ENCODE results near the gene DNLZ. TPM values are rescaled to one million over a fixed set of nuclear protein-coding genes. Genes with fewer than 3 reads are reported as not detected.

DNLZ gene
- total RNA-seq, 3 donors from 2014 or later = 9.3 to 17.1 (median 10.8) TPM

- Histone ChIP-seq H3K9me3 (no peaks in the 10 kb centered on the region), H3K4me1 (ENCODE audit: low read depth) (no peaks in the 10 kb centered on the region), H3K36me3 (ENCODE audit: low read depth) (no peaks in the 10 kb centered on the region), H3K4me3 (no peak overlapping the region)
- intact Hi-C loops (cut with DNase I, micrococcal nuclease) = no loop called here
- no peak for TF ChIP-seq CTCF (IDR thresholded peaks at IDR 0.05)
- DNase-seq (no peak), ATAC-seq (no peak)
These were observed 44.7 kb downstream of the DNLZ start for GRCh38 chr9:136318776-136319241.

DNA sequence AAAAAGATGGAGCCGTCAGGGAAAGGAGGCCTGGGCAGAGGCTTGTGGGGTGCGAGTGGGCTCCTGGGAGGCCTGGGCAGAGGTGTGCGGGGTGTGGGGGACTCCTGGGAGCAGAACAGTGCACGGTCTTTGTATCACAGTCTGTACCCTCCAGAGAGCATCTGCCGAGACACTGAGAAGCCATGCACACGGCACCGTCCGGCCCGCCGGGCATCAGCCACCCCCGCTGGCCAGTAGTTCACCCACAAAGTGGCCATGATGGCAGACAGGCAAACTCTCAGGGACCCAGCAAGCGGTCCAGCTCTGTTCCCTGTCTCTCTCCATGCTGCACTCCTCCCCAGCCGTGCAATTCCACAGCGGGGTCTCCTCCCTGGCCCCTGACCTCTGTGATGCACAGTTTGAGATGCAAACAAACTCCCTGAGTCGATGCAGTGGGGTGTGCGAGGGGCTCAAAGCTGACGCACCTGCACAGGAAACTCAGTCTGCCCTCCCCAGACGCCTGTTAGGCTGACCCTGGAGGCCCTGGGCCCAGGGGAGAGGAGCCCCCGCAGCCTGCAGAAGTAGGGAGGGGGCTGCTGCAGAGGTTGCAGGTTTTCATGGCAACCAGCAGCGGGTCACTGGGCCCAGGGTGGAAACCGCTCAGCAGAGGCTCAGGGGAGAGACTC lies 45.3 kb downstream of the DNLZ start:
- no peaks in the 10 kb centered on the region for H3K9me3 ChIP-seq
- ATAC-seq = no peak
- H3K4me3 ChIP-seq = no peak overlapping the region
- no peak for DNase-seq
- H3K4me1 ChIP-seq (ENCODE audit: low read depth) = no peaks in the 10 kb centered on the region
- no peaks in the 10 kb centered on the region for H3K36me3 ChIP-seq (ENCODE audit: low read depth)
- intact Hi-C loops (cut with DNase I, micrococcal nuclease) = no loop called here
- TF ChIP-seq CTCF (IDR thresholded peaks at IDR 0.05) = no peak

- no peaks in the 10 kb centered on the region for H3K4me1 ChIP-seq (ENCODE audit: low read depth)
- no peaks in the 10 kb centered on the region for H3K36me3 ChIP-seq (ENCODE audit: low read depth)
- intact Hi-C loops (cut with DNase I, micrococcal nuclease) = no loop called here
- TF ChIP-seq CTCF (IDR thresholded peaks at IDR 0.05) = no peak
- no peak for ATAC-seq
- H3K9me3 ChIP-seq = no peaks in the 10 kb centered on the region
- no peak overlapping the region for H3K4me3 ChIP-seq
- no peak for DNase-seq
These were observed 45.8 kb downstream of the DNLZ start for GRCh38 chr9:136317695-136318094.

- intact Hi-C loops (cut with DNase I, micrococcal nuclease) = no loop called here
- no peak for ATAC-seq
- Histone ChIP-seq H3K36me3 (ENCODE audit: low read depth) (no peaks in the 10 kb centered on the region), H3K4me3 (no peak overlapping the region), H3K4me1 (ENCODE audit: low read depth) (no peaks in the 10 kb centered on the region), H3K9me3 (no peaks in the 10 kb centered on the region)
- no peak for DNase-seq
- TF ChIP-seq CTCF (IDR thresholded peaks at IDR 0.05) = no peak
These were observed 46.5 kb downstream of the DNLZ start for GRCh38 chr9:136316896-136317676.

DNA sequence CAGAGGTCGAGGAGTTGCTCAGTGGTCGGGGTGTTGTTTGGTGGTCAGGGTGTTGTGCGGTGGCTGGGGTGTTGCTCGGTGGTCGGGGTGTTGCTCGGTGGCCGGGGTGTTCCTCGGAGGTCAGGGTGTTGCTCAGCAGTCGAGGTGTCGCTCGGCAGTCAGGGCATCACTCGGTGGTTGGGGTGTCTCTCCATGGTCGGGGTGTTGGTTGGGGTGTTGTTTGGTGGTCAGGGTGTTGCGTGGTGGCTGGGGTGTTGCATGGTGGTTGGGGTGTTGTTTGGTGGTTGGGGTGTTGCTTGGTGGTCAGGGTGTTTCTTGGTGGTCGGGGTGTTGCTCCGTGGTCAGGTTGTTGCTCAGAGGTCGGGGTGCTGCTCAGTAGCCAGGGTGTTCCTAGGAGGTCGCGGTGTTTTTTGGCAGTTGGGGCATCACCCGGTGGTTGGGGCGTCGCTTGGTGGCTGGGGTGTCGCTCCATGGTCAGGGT lies 47.2 kb downstream of the DNLZ start:
- DNase-seq = no peak
- H3K36me3 ChIP-seq (ENCODE audit: low read depth) = no peaks in the 10 kb centered on the region
- ATAC-seq = no peak
- peaks cover 4% of the 10 kb centered on the region for H3K4me1 ChIP-seq (ENCODE audit: low read depth)
- no peaks in the 10 kb centered on the region for H3K9me3 ChIP-seq
- H3K4me3 ChIP-seq = no peak overlapping the region
- intact Hi-C loops (cut with DNase I, micrococcal nuclease) = no loop called here
- no peak for TF ChIP-seq CTCF (IDR thresholded peaks at IDR 0.05)
